HepG2 (cell line): ENCODE data around the gene ZNF276. TPM values are rescaled to one million over a fixed set of nuclear protein-coding genes. Genes with fewer than 3 reads are reported as not detected.

Experiments used
- CBX1 ChIP-seq: IDR thresholded peaks from one replicate; pipeline ENCODE4 v1.6.1; 2016; ENCODE audit warnings: antibody characterized with exemption, low read depth
- CCDC6 ChIP-seq: sonication (generic); formaldehyde crosslinking; IDR thresholded peaks from 2 replicates; pipeline ENCODE4 v1.8.1; 2022; ENCODE audit warnings: mild to moderate bottlenecking, missing genetic modification reagents, moderate library complexity
- ELK4 ChIP-seq: sonication (generic); formaldehyde crosslinking; IDR thresholded peaks from 2 replicates; pipeline ENCODE4 v1.9.0; 2021; ENCODE audit warnings: missing genetic modification reagents, borderline replicate concordance
- HDAC1 ChIP-seq: sonication (generic); formaldehyde crosslinking; IDR thresholded peaks from 2 replicates; pipeline ENCODE4 v1.5.1; 2020; ENCODE audit warnings: mild to moderate bottlenecking, missing genetic modification reagents
- HHEX ChIP-seq: IDR thresholded peaks from 2 replicates; pipeline ENCODE4 v1.6.1; 2016; ENCODE audit warnings: control low read depth
- IRF2 ChIP-seq: IDR thresholded peaks from 2 replicates; pipeline ENCODE4 v1.6.1; 2018; ENCODE audit warnings: missing genetic modification reagents, missing compliant biosample characterization
- ISX ChIP-seq: sonication (generic); formaldehyde crosslinking; conservative IDR thresholded peaks from 2 replicates; pipeline ENCODE4 v1.5.0; 2020; ENCODE audit warnings: missing genetic modification reagents
- KDM5B ChIP-seq: sonication (generic); formaldehyde crosslinking; IDR thresholded peaks from 2 replicates; pipeline ENCODE4 v1.4.0; 2020; ENCODE audit warnings: missing genetic modification reagents, mild to moderate bottlenecking, borderline replicate concordance
- MED1 ChIP-seq: sonication (generic); formaldehyde crosslinking; IDR thresholded peaks from 2 replicates; pipeline ENCODE4 v1.4.0; 2020; ENCODE audit warnings: missing genetic modification reagents
- MLLT10 ChIP-seq: sonication (generic); formaldehyde crosslinking; IDR thresholded peaks from 2 replicates; pipeline ENCODE4 v1.4.0; 2020; ENCODE audit warnings: missing genetic modification reagents
- POGZ ChIP-seq: sonication (generic); formaldehyde crosslinking; IDR thresholded peaks from 2 replicates; pipeline ENCODE4 v1.4.0; 2020; ENCODE audit warnings: mild to moderate bottlenecking, missing genetic modification reagents
- SMAD3 ChIP-seq: sonication (generic); formaldehyde crosslinking; IDR thresholded peaks from 2 replicates; pipeline ENCODE4 v1.4.0; 2020; ENCODE audit warnings: missing genetic modification reagents
- SRSF1 ChIP-seq: fragments of 200-400 bp; formaldehyde crosslinking; optimal IDR thresholded peaks from 2 replicates; pipeline ENCODE3; 2017; ENCODE audit warnings: mild to moderate bottlenecking, low read depth, low read length, moderate library complexity
- ZFAT ChIP-seq: sonication (generic); formaldehyde crosslinking; conservative IDR thresholded peaks from 2 replicates; pipeline ENCODE4 v1.8.1; 2023; ENCODE audit warnings: missing genetic modification reagents, inconsistent platforms
- ZIK1 ChIP-seq: sonication (generic); formaldehyde crosslinking; IDR thresholded peaks from 2 replicates; pipeline ENCODE4 v1.5.0; 2020; ENCODE audit warnings: mild to moderate bottlenecking, low read depth, missing genetic modification reagents, borderline replicate concordance
- ZNF142 ChIP-seq: sonication (generic); formaldehyde crosslinking; IDR thresholded peaks from 2 replicates; pipeline ENCODE4 v1.4.0; 2020; ENCODE audit warnings: missing genetic modification reagents
- ZNF326 ChIP-seq: sonication (generic); formaldehyde crosslinking; IDR thresholded peaks from 2 replicates; pipeline ENCODE4 v1.4.0; 2020; ENCODE audit warnings: missing genetic modification reagents, borderline replicate concordance
- ZNF343 ChIP-seq: sonication (generic); formaldehyde crosslinking; IDR thresholded peaks from 2 replicates; pipeline ENCODE4 v1.4.0; 2020; ENCODE audit warnings: mild to moderate bottlenecking, missing genetic modification reagents
- ZNF652 ChIP-seq: IDR thresholded peaks from 2 replicates; pipeline ENCODE4 v1.6.1; 2016; ENCODE audit warnings: low read depth, borderline replicate concordance
- polyA plus RNA-seq, 8 experiments: library from polyadenylated mRNA; depleted of rRNA in 3 of 8; stranded (reverse) in 7 of 8; unstranded in 1 of 8; fragments of >200 nt; fragmentation: Illumina TruSeq in 4 of 8; extraction: Trizol in 4 of 8; gene quantifications; 2 replicates each; pipeline versions ENCODE4 v1.2.1 to v1.2.3, GENCODE V29; 2011 to 2016; ENCODE audit warnings: low read depth in 4 of 8, missing spikeins in 1 of 8, mixed read lengths in 1 of 8; ENCODE audit not compliant: insufficient read depth in 1 of 8
- total RNA-seq, 5 experiments: library from RNA; depleted of rRNA; stranded (reverse); fragments of >200 nt; fragmentation: Illumina TruSeq; extraction: Trizol; gene quantifications; 2 replicates each; pipeline ENCODE4 v1.2.3, GENCODE V29; 2016; ENCODE audit warnings: low read depth in 1 of 5

ZNF276 gene
- total and polyA plus RNA-seq, 2 of the 13 experiments (the other 11 are each of a cell fraction or from before 2014, with no cell fraction given), result 17.7 to 18.0 TPM

GRCh38 chr16:89687092-89687940 is 34.0 kb upstream of the ZNF276 start (continued):
- TF ChIP-seq ZNF142, result peak; percentile 86
- TF ChIP-seq ELK4 (CRISPR knock-in tag), result peak; percentile 51; the same call in 1 of the 2 replicates
- TF ChIP-seq CBX1, result peak; percentile 97
- TF ChIP-seq IRF2 (CRISPR knock-in tag), result peak; percentile 95; the same call in 1 of the 2 replicates
- TF ChIP-seq ZNF343 (CRISPR knock-in tag), result peak; percentile 91
- TF ChIP-seq HHEX (CRISPR knock-in tag), result peak; percentile 26
- peak; percentile 90 for TF ChIP-seq POGZ (CRISPR knock-in tag)
- 0 out of 2 replicates have a peak, but pooled peaks have one; percentile 61 for TF ChIP-seq ZFAT (CRISPR knock-in tag)
- TF ChIP-seq MED1 (CRISPR knock-in tag), result peak; percentile 99
- peak; percentile 98 for TF ChIP-seq ZIK1 (CRISPR knock-in tag)
- no peak for TF ChIP-seq SRSF1
- peak; percentile 98 for TF ChIP-seq KDM5B (CRISPR knock-in tag)
- no peak for TF ChIP-seq MLLT10 (CRISPR knock-in tag)
- TF ChIP-seq ISX (CRISPR knock-in tag), result peak; percentile 99
- peak; percentile 99 for TF ChIP-seq CCDC6 (CRISPR knock-in tag)
- peak; percentile 99 for TF ChIP-seq HDAC1 (CRISPR knock-in tag)
- TF ChIP-seq SMAD3, result peak; percentile 96
- peak; percentile 82; the same call in 1 of the 2 replicates for TF ChIP-seq ZNF326 (CRISPR knock-in tag)
- TF ChIP-seq ZNF652, result peak; percentile 55; the same call in 1 of the 2 replicates
